GM19025 (cell line): ENCODE measurements around the gene FAM227A.
"Not testable (repeated sequence)": the region's sequence is repeated elsewhere in the genome, so short reads cannot be mapped to it uniquely, and the experiment has no call there.

Source experiments
- ATAC-seq: cut with Tn5 transposase; IDR thresholded peaks from one replicate; pipeline ENCODE4 v1.9.1; 2021; ENCODE audit warnings: mild to moderate bottlenecking, low read depth, moderate library complexity; ENCODE audit not compliant: unreplicated experiment

Gene FAM227A

GRCh38 chr22:38613588-38613987 lies 42.6 kb downstream of the FAM227A start:
- no peak for ATAC-seq

GRCh38 chr22:38612217-38613006 lies 43.8 kb downstream of the FAM227A start:
- ATAC-seq: no peak

GRCh38 chr22:38611559-38611958 lies 44.6 kb downstream of the FAM227A start:
- no peak for ATAC-seq

- ATAC-seq: no peak
Measured at GRCh38 chr22:38610234-38610633, 46.0 kb downstream of the FAM227A start.

GRCh38 chr22:38608992-38609750 lies 47.0 kb downstream of the FAM227A start:
- no peak for ATAC-seq

- no peak for ATAC-seq
Measured at GRCh38 chr22:38607680-38608079, 48.5 kb downstream of the FAM227A start.

GRCh38 chr22:38602166-38602565 lies 54.0 kb downstream of the FAM227A start:
- no peak for ATAC-seq

GRCh38 chr22:38601221-38601764 lies 54.9 kb downstream of the FAM227A start:
- ATAC-seq: no peak

GRCh38 chr22:38599466-38599865 lies 56.7 kb downstream of the FAM227A start:
- no peak for ATAC-seq

- not testable (repeated sequence) for ATAC-seq
Measured at GRCh38 chr22:38582923-38583322, 73.3 kb downstream of the FAM227A start.

GRCh38 chr22:38578505-38578904 lies 77.7 kb downstream of the FAM227A start:
- ATAC-seq: no peak

- no peak for ATAC-seq
Measured at GRCh38 chr22:38572065-38572464, 84.1 kb downstream of the FAM227A start.

- no peak for ATAC-seq
Measured at GRCh38 chr22:38570779-38571364, 85.3 kb downstream of the FAM227A start.

- no peak for ATAC-seq
Measured at GRCh38 chr22:38569972-38570778, 86.0 kb downstream of the FAM227A start, which contains the start of gene DMC1. DMC1 (minus strand) TSS chr22:38570183; CDS start chr22:38568256, 1,927 bp downstream.

- ATAC-seq: no peak
Measured at GRCh38 chr22:38569181-38569971, 86.8 kb downstream of the FAM227A start.

GRCh38 chr22:38567531-38568285 lies 88.5 kb downstream of the FAM227A start:
- ATAC-seq: no peak

GRCh38 chr22:38566726-38567504 lies 89.3 kb downstream of the FAM227A start:
- no peak for ATAC-seq

GRCh38 chr22:38565441-38565840 lies 90.8 kb downstream of the FAM227A start:
- ATAC-seq: no peak
